Gastrocnemius medialis (tissue), 4 donors: ENCODE data around the gene PRRC2A. TPM values are rescaled to one million over a fixed set of nuclear protein-coding genes. Genes with fewer than 3 reads are reported as not detected.

Source experiments
- ATAC-seq, 2 donors: fragments of 150-250 bp; one replicate each; pipeline ENCODE4 v1.9.1; 2016
- DNase-seq, 2 donors: peaks; one replicate each; pipeline ENCODE4 v3.0.0-alpha.2; 2019
- H3K27ac ChIP-seq, 4 donors: fragments of 200-600 bp; sonication (generic); 1 replicate in 1 of 4; 2 replicates in 3 of 4; pipeline ENCODE4 v1.5.1; 2016 to 2018; ENCODE audit warnings: mild to moderate bottlenecking in 2 of 4, moderate library complexity in 1 of 4
- H3K27me3 ChIP-seq, 3 donors: fragments of 200-600 bp; sonication (generic) in 2 of 3; 1 replicate in 1 of 3; 2 replicates in 2 of 3; pipeline versions ENCODE4 v1.5.1 to v1.6.0; 2016 to 2019; ENCODE audit warnings: mild to moderate bottlenecking in 1 of 3, moderate library complexity in 1 of 3
- H3K36me3 ChIP-seq, 2 donors: fragments of 200-600 bp; sonication (generic) in 1 of 2; one replicate each; pipeline ENCODE4 v1.5.1; 2017 to 2018
- H3K4me1 ChIP-seq, 2 donors: fragments of 200-600 bp; sonication (generic) in 1 of 2; one replicate each; pipeline ENCODE4 v1.5.1; 2016 to 2017; ENCODE audit warnings: mild to moderate bottlenecking in 2 of 2
- H3K4me3 ChIP-seq, 4 donors: fragments of 200-600 bp; sonication (generic) in 3 of 4; 1 replicate in 1 of 4; 2 replicates in 3 of 4; pipeline ENCODE4 v1.5.1; 2016 to 2019; ENCODE audit warnings: mild to moderate bottlenecking in 2 of 4
- H3K9me3 ChIP-seq, 3 donors: fragments of 200-600 bp; sonication (generic) in 2 of 3; 1 replicate in 1 of 3; 2 replicates in 2 of 3; pipeline ENCODE4 v1.5.1; 2016 to 2019
- CTCF ChIP-seq, 5 experiments: fragments of 450-650 bp in 3 of 5; fragments of 200-600 bp in 2 of 5; sonication (generic) in 2 of 5; IDR thresholded peaks in 4 of 5; conservative IDR thresholded peaks in 1 of 5; 1 replicate in 4 of 5; 2 replicates in 1 of 5; pipeline ENCODE4 v1.5.1; 2016 to 2019; ENCODE audit warnings: antibody characterized with exemption in 5 of 5, mild to moderate bottlenecking in 3 of 5, moderate library complexity in 3 of 5
- POLR2A ChIP-seq, 2 donors: fragments of 450-650 bp; IDR thresholded peaks; one replicate each; pipeline ENCODE4 v1.6.1; 2017; ENCODE audit warnings: antibody characterized with exemption in 2 of 2, mild to moderate bottlenecking in 2 of 2, moderate library complexity in 2 of 2
- in situ Hi-C, 4 donors: fragments of 200-750 bp; cut with MboI; loops; one replicate each; pipeline versions ENCODE4 v1.15.0 to v1.8.0; 2017; ENCODE audit warnings: low sequenced_read_pairs in 4 of 4
- intact Hi-C: fragments of 100-400 bp; cut with DNase I; formaldehyde crosslinking; loops from one replicate; pipeline ENCODE4 v1.15.1; 2023; ENCODE audit warnings: low total_unique reads
- total RNA-seq, 4 donors: library from RNA; depleted of rRNA; stranded (reverse); fragments of >200 nt; gene quantifications; one replicate each; pipeline versions ENCODE4 v1.1.0 to v1.2.3, GENCODE V29; 2016

The PRRC2A gene
- total RNA-seq, 4 donors from 2014 or later: 38.9 to 67.7 (median 52.0) TPM

GRCh38 chr6:31627690-31628287 lies 7.3 kb downstream of the PRRC2A start:
- TF ChIP-seq POLR2A (IDR thresholded peaks at IDR 0.05) (no peak), CTCF (IDR thresholded peaks at IDR 0.05 in 4 of 5, conservative IDR thresholded peaks at IDR 0.05 in 1 of 5) (no peak)
- H3K4me1 ChIP-seq: peaks cover 0 to 2% of the 10 kb centered on the region in 2 donors
- no peak overlapping the region for H3K27ac ChIP-seq
- in situ Hi-C loops: no loop called here
- intact Hi-C loops: loop anchor here (10.0 kb wide), 1 partner anchor 1013 kb away; the partner anchor contains the start of genes MRPS18B and PPP1R10
- no peak for DNase-seq
- H3K27me3 ChIP-seq: no peaks in the 10 kb centered on the region
- no peak for ATAC-seq
- H3K9me3 ChIP-seq: no peaks in the 10 kb centered on the region
- peaks cover 8 to 99% of the 10 kb centered on the region in 2 donors for H3K36me3 ChIP-seq
- H3K4me3 ChIP-seq: no peak overlapping the region

GRCh38 chr6:31629014-31629413 lies 8.5 kb downstream of the PRRC2A start:
- Histone ChIP-seq H3K27ac (no peak overlapping the region), H3K4me1 (no peaks in the 10 kb centered on the region), H3K36me3 (peaks cover 8 to 100% of the 10 kb centered on the region in 2 donors), H3K4me3 (no peak overlapping the region), H3K27me3 (no peaks in the 10 kb centered on the region), H3K9me3 (no peaks in the 10 kb centered on the region)
- no peak for DNase-seq
- in situ Hi-C loops (no loop called here), intact Hi-C loops (loop anchor here (10.0 kb wide), 1 partner anchor 1014 kb away; the partner anchor contains the start of genes MRPS18B and PPP1R10)
- ATAC-seq: no peak
- TF ChIP-seq CTCF (IDR thresholded peaks at IDR 0.05 in 4 of 5, conservative IDR thresholded peaks at IDR 0.05 in 1 of 5) (no peak), POLR2A (IDR thresholded peaks at IDR 0.05) (no peak)

- no peak for TF ChIP-seq CTCF (IDR thresholded peaks at IDR 0.05 in 4 of 5, conservative IDR thresholded peaks at IDR 0.05 in 1 of 5)
- TF ChIP-seq POLR2A (IDR thresholded peaks at IDR 0.05): no peak
- ATAC-seq: no peak
- H3K4me3 ChIP-seq: no peak overlapping the region
- H3K9me3 ChIP-seq: no peaks in the 10 kb centered on the region
- H3K36me3 ChIP-seq: peaks cover 8 to 100% of the 10 kb centered on the region in 2 donors
- H3K27ac ChIP-seq: no peak overlapping the region
- no peaks in the 10 kb centered on the region for H3K4me1 ChIP-seq
- no peaks in the 10 kb centered on the region for H3K27me3 ChIP-seq
- no peak for DNase-seq
- intact Hi-C loops: no loop called here
- in situ Hi-C loops: no loop called here
These were observed 9.8 kb downstream of the PRRC2A start for GRCh38 chr6:31630177-31630934.

- Histone ChIP-seq H3K27me3 (no peaks in the 10 kb centered on the region), H3K4me3 (no peak overlapping the region), H3K9me3 (no peaks in the 10 kb centered on the region), H3K4me1 (no peaks in the 10 kb centered on the region), H3K36me3 (peaks cover 7 to 100% of the 10 kb centered on the region in 2 donors), H3K27ac (no peak overlapping the region)
- intact Hi-C loops (no loop called here), in situ Hi-C loops (no loop called here)
- TF ChIP-seq POLR2A (IDR thresholded peaks at IDR 0.05) (no peak), CTCF (IDR thresholded peaks at IDR 0.05 in 4 of 5, conservative IDR thresholded peaks at IDR 0.05 in 1 of 5) (no peak)
- DNase-seq (no peak), ATAC-seq (no peak)
These were observed 10.7 kb downstream of the PRRC2A start for GRCh38 chr6:31631209-31631608.
